A549 treated with AZD9567 at 1 μM for 4 hours (cell line): ENCODE data around the gene CDKL1. TPM values are rescaled to one million over a fixed set of nuclear protein-coding genes. Genes with fewer than 3 reads are reported as not detected.

Source experiments
- total RNA-seq: library from RNA; stranded (reverse); fragments of 200-300 nt; extraction: Qiagen RNA extraction; gene quantifications from 5 replicates; pipeline ENCODE4 v1.2.3, GENCODE V29; 2022; ENCODE audit not compliant: insufficient read depth

The CDKL1 gene
- total RNA-seq: 6.1 to 14.7 TPM (median 8.6 TPM) in 5 replicates

DNA sequence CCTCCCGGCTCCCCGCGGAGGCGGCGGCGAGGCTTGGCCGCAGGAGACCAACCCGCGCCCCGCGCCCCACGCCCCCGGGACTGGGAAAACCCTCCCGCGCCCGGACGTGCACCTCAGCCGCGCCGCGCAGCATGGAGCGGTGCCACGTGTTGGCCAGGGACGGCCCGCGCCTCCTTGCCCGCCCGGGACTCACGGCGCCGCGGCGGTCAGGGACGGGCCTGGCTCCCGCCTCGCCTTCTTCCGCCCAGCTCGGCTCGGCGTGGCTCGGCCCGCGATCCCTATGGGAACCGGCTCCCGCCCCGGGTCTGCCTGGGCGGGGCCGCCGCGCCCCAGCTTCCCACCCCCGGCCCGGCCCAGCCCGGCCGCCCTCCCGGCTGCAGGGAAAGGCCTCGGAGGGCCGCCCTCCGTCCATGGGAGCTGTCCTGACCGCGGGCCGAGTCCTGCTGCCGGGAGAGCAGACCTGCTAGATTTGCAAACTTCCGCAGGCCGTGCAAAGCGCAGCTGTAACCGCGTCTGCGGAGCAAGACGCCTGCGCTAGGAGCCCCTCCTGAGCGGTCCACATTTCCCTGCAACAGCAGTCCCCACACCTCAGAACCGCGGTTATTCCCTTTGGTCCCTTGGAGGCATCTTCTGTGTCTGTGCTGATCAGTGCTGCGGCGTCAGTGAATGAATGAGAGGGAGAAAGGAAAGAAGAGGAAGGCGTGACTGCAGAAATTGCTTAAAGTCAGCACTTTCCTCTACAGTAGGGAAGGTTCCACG is at the start of gene CDKL1:
Gene CDKL1 (minus strand): TSS at position 251 of the 759 bp plus-strand sequence. CDS start 1,013 bp downstream, outside the sequence.

DNA sequence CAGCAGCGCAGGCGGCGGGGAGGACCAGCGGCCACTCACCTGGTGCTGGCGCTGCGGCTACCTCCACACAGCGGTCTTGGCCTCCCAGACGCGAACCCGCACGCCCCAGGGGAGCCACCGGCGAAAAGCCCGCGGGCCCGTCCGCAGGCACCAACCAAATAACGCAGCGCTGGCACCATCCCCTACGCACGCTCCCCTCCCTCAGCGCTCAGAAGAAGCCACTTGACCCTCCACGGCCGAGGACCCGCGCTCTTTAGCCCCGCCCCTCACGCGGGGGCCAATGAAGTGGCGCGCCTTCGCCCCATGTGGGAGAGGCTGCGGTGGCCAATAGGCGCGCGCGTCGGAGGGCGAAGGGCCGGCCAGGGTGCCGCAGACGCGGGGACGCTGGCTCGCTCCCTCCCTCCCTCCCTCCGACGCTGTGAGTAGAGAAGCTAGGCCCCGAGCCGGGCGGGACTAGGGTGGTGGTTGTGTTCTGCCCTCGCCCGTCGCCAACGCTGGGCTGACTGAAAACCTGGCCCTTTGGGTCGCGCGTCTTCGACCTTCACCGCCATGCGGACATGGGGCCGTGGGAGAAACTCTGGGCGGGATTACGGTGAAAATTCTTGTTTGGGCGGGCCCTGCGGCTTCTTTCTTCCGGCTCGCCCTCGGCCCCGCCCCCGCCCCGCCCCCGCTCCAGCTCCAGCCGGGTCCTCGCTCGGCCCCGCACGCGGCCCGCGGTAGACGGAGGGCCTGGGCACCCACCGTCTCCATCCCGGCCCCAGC is 84.5 kb downstream of the CDKL1 start, which contains the start of the genes DMAC2L and L2HGDH:
Gene DMAC2L (plus strand): TSS at position 353 of the 762 bp plus-strand sequence. CDS start 9,164 bp downstream, outside the sequence.
Gene L2HGDH (minus strand): TSS at position 258 of the 762 bp plus-strand sequence. CDS start 79 bp downstream, at position 179.

Other genes starting within 250 kb of the CDKL1 start
- 8.1 to 14.6 TPM (median 11.8 TPM) in 5 replicates for gene SOS2, start 165.3 kb downstream of the CDKL1 start, total RNA-seq
- 8.5 to 11.4 TPM (median 10.5 TPM) in 5 replicates for gene L2HGDH, start 84.7 kb downstream of the CDKL1 start, total RNA-seq
- gene DMAC2L, start 84.6 kb downstream of the CDKL1 start, total RNA-seq: 9.4 to 14.8 TPM (median 12.9 TPM) in 5 replicates
- 28.7 to 37.6 TPM (median 37.0 TPM) in 5 replicates for gene MAP4K5, start 135.7 kb upstream of the CDKL1 start, total RNA-seq
- gene ATL1, start 163.3 kb upstream of the CDKL1 start, total RNA-seq: 5.3 to 7.1 TPM (median 5.7 TPM) in 5 replicates